Amniotic stem cell (primary cell): ENCODE data around the gene RPL10.
"Not testable (repeated sequence)": the region's sequence is repeated elsewhere in the genome, so short reads cannot be mapped to it uniquely, and the experiment has no call there.

ENCODE experiments used
- DNase-seq: peaks from one replicate; lab custom pipeline; 2025; lab: John Stamatoyannopoulos, UW

The RPL10 gene

GRCh38 chrX:154378059-154378798 lies 19.9 kb upstream of the RPL10 start:
- DNase-seq, result no peak

DNA sequence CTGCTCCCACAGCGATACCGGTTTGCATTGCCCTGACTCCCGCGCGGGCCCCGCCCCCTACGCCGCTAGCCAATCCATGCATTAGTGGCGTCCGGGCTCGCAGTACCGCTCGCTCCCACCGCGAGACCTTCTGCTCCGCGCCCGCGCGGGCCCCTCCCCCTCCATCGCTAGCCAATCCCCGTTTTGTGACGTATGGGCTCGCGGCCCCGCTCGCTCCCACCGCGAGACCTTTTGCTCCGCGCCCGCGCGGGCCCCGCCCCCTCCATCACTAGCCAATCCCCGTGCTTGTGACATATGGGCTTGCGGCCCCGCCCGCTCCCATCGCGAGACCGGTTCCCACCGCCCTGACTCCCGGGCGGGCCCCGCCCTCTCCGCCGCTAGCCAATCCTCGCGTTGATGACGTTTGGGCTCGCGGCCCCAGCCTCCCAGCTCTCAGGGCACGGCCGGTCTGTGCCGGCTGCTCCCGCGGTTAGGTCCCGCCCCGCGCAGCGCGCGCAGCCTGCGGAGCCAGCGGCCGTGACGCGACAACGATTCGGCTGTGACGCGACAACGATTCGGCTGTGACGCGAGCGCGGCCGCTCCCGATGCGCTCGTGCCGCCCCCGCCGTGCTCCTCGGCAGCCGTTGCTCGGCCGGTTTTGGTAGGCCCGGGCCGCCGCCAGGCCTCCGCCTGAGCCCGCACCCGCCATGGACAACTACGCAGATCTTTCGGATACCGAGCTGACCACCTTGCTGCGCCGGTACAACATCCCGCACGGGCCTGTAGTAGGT lies 19.2 kb upstream of the RPL10 start, which contains the start of gene EMD:
Gene EMD, plus strand, starts transcription at position 497 of the 770 bp plus-strand sequence. Its CDS starts 190 bp downstream, at position 687.
- peak; percentile 93 for DNase-seq

- DNase-seq, result no peak
Measured at GRCh38 chrX:154379569-154379951, 18.6 kb upstream of the RPL10 start.

- DNase-seq, result no peak
Measured at GRCh38 chrX:154380153-154380552, 18.0 kb upstream of the RPL10 start.

GRCh38 chrX:154380787-154381186 lies 17.4 kb upstream of the RPL10 start:
- no peak for DNase-seq

DNA sequence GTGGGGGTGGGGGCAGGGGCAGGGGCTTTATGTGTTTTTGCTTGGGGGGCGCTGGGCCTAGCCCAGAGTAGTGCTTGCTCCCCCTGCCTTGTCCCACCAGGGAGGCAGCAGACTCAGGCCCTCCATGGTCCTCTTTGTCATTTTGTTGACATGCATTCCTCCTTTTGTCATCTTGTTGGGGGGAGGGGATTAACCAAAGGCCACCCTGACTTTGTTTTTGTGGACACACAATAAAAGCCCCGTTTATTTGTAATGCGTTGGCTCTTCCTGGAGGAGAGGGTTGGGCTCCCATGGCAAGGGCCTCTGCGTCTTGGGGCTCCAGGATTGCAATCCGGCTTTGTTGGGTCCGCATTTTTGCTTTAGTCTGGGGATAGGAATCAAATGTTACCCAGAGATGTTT lies 16.9 kb upstream of the RPL10 start:
- DNase-seq, result no peak

GRCh38 chrX:154382483-154383069 lies 15.6 kb upstream of the RPL10 start:
- DNase-seq, result no peak

GRCh38 chrX:154383359-154384283 lies 14.6 kb upstream of the RPL10 start:
- no peak for DNase-seq

DNA sequence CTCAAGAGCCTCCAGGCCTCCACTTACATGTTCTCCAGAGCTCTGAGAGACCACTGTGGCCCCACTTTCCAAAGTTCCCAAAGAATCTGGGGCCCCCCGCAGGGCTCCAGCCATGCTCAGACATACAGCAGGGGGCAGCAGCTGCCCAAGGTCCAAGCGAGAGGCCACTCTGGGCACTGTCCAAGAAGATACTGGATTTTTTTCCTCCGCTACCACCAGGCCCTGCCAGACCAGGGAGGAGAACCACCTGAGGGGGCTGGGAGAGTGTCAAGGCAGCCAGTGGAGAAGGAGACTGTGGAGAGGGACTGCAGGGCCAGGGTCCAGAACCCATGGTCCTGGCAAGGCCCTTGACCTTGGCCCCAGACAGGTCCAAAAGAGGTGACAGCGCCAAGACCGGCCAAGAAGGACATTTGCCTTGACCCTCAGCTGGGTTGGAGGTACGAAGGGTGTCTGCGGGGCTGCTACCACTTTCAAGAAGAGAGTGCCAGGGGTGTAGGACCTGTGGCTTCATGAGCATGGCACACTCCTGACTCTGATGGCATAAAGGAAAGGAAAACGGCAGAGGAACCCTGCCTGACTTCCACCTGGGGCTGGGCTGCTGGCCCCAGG lies 13.8 kb upstream of the RPL10 start:
- DNase-seq, result no peak

DNA sequence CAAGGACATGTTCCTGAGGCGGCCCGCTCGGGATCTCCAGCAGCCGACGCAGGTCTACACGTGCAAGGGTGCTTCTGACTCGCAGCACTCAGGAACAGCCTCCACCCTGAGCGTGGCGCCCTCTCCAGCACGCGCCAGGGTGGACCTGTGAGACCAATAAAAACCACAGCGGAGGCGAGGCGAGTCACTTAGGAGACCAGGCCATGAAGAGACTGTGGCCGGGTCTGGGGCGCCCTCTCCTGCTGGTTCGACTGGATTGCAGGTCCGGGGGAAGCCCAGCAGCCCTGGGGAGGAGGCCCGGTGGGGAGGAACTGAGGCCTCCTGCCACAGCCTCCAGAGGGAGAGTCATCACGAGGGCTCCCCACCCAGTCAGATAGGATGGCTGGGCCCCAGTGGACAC lies 10.1 kb upstream of the RPL10 start:
- not testable (repeated sequence) for DNase-seq

GRCh38 chrX:154388649-154389048 lies 9.5 kb upstream of the RPL10 start:
- not testable (repeated sequence) for DNase-seq

- DNase-seq, result not testable (repeated sequence)
Measured at GRCh38 chrX:154389812-154390747, 8.1 kb upstream of the RPL10 start.

DNA sequence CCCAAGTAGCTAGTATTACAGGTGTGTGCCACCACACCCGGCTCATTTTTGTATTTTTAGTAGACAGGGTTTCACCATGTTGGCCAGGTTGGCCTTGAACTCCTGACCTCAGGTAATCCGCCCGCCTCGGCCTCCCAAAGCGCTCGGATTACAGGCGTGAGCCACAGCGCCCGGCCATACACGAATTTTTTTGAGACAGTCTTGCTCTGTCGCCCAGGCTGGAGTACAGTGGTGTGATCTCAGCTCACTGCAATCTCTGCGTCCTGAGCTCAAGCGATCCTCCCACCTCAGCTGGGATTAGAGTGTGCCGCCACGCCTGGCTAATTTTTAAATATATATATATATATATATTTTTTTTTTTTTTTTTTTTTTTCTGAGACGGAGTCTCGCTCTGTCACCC lies 1.8 kb upstream of the RPL10 start:
- DNase-seq, result not testable (repeated sequence)

- peak; percentile 17 for DNase-seq
Measured at GRCh38 chrX:154396973-154397887, 947 bp upstream of the RPL10 start.

DNA sequence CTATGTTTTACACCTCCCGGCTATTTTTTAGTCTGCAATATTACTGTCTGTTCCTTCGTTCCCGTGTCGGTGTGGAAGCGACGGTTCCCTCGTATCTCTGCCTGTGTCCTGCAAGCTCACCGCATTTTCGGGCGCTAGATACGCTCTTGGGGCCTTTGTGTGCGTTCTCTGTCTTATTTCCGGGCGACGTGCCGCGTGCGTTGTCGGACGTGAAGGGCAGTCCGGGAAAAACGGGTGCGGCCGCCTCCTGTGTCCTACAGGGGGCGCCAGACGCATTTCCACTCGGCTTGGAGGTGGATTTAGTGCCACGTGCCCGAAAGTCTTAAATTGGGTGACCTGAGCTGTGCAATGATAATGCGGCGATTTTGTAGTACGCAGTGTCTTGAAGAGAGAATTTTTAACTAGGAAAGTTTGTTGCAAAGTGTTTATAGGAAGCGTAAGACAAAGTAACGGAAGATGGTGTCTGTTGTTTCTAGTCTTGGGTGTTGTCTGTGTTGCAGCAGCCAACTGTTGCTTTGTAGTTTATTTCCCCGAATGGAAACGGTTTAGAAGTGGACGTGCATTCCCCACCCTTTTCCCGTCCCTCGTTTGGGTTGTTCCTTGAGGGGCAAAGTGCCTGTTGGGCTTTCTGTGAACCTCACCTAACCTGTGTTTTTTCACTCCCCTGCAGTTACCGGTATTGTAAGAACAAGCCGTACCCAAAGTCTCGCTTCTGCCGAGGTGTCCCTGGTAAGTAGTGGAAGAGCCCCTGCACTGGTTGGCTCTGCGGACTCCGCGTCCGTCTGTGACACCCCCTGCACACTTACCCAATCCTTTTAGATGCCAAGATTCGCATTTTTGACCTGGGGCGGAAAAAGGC lies 720 bp downstream of the RPL10 start:
- peak; percentile 15 for DNase-seq

- DNase-seq, result no peak
Measured at GRCh38 chrX:154399527-154400368, 1.6 kb downstream of the RPL10 start.

DNA sequence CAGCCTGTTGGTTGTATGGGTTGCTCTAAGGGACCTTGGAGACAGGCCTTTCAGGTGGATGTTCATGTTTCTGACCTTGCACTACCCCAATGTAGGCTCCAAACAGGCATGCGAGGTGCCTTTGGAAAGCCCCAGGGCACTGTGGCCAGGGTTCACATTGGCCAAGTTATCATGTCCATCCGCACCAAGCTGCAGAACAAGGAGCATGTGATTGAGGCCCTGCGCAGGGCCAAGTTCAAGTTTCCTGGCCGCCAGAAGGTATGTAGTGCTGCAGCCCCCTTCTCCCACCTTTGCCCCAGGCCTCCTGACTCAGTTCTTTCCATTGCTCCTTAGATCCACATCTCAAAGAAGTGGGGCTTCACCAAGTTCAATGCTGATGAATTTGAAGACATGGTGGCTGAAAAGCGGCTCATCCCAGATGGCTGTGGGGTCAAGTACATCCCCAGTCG lies 2.2 kb downstream of the RPL10 start:
- not testable (repeated sequence) for DNase-seq
